Left renal pelvis (tissue), 4 donors: ENCODE data around the gene UPK3BL2. TPM values are rescaled to one million over a fixed set of nuclear protein-coding genes. Genes with fewer than 3 reads are reported as not detected.
"Not testable (repeated sequence)": the region's sequence is repeated elsewhere in the genome, so short reads cannot be mapped to it uniquely, and the experiment has no call there.

Experiments
- DNase-seq, 4 donors: peaks; one replicate each; pipeline ENCODE4 v3.0.0-alpha.2; 2013; ENCODE audit warnings: low read depth in 4 of 4, low spot score in 3 of 4
- polyA plus RNA-seq, 4 donors: library from polyadenylated mRNA; unstranded; fragments of 120-200 nt; gene quantifications; one replicate each; pipeline ENCODE4 v1.2.1, GENCODE V29; 2013; ENCODE audit not compliant: insufficient read length in 4 of 4

Gene UPK3BL2
- polyA plus RNA-seq, 4 donors = 3.0 to 23.0 (median 7.8) TPM

- not testable (repeated sequence) for DNase-seq
These were observed 46.6 kb downstream of the UPK3BL2 start for GRCh38 chr7:102496861-102497260.

- DNase-seq = not testable (repeated sequence)
These were observed 48.9 kb downstream of the UPK3BL2 start for GRCh38 chr7:102494473-102495149.

GRCh38 chr7:102494026-102494425 is 49.5 kb downstream of the UPK3BL2 start:
- DNase-seq = not testable (repeated sequence)

GRCh38 chr7:102493220-102493935 is 50.1 kb downstream of the UPK3BL2 start:
- DNase-seq = not testable (repeated sequence)

GRCh38 chr7:102490529-102491075 is 52.9 kb downstream of the UPK3BL2 start:
- DNase-seq = not testable (repeated sequence)

Other genes starting within 250 kb of the UPK3BL2 start
- 1 to 10 TPM in 2 of 4 donors, under 1 TPM in 1, not detected in 1; 0.16 to 2.4 (median 2.0) TPM for gene SPDYE6, start 187.3 kb downstream of the UPK3BL2 start, polyA plus RNA-seq
- gene PRKRIP1, start 147.3 kb downstream of the UPK3BL2 start, polyA plus RNA-seq = 10 to 100 TPM; 28.0 to 46.0 (median 33.4) TPM
- gene ORAI2, start 110.1 kb downstream of the UPK3BL2 start, polyA plus RNA-seq = 10 to 100 TPM; 15.4 to 22.8 (median 17.8) TPM
- 10 to 100 TPM in 2 of 4 donors, 1 to 10 TPM in 2; 9.0 to 19.4 (median 10.0) TPM for gene ALKBH4, start 78.8 kb downstream of the UPK3BL2 start, polyA plus RNA-seq
- 10 to 100 TPM; 15.3 to 24.2 (median 16.4) TPM for gene LRWD1, start 78.7 kb downstream of the UPK3BL2 start, polyA plus RNA-seq
- 10 to 100 TPM; 22.3 to 38.4 (median 28.0) TPM for gene POLR2J, start 64.8 kb downstream of the UPK3BL2 start, polyA plus RNA-seq
- 10 to 100 TPM in 2 of 4 donors, 1 to 10 TPM in 2; 7.3 to 18.3 (median 8.9) TPM for gene RASA4B, start 25.9 kb downstream of the UPK3BL2 start, polyA plus RNA-seq
- gene SPDYE2, start 7.5 kb upstream of the UPK3BL2 start, polyA plus RNA-seq = 10 to 100 TPM in 1 of 4 donors, 1 to 10 TPM in 3; 2.4 to 10.7 (median 4.6) TPM
- gene POLR2J3, start 28.9 kb upstream of the UPK3BL2 start, polyA plus RNA-seq = 100 to 1,000 TPM in 1 of 4 donors, 10 to 100 TPM in 3; 54.2 to 106 (median 76.6) TPM
- 10 to 100 TPM; 27.8 to 48.7 (median 32.8) TPM for gene RASA4, start 73.1 kb upstream of the UPK3BL2 start, polyA plus RNA-seq
- 10 to 100 TPM in 2 of 4 donors, 1 to 10 TPM in 2; 4.8 to 20.2 (median 12.0) TPM for gene UPK3BL1, start 99.1 kb upstream of the UPK3BL2 start, polyA plus RNA-seq
- 1 to 10 TPM in 1 of 4 donors, under 1 TPM in 3; 0.31 to 1.6 (median 0.56) TPM for gene SPDYE2B, start 106.6 kb upstream of the UPK3BL2 start, polyA plus RNA-seq
- 1 to 10 TPM in 2 of 4 donors, under 1 TPM in 2; 0.73 to 2.6 (median 1.1) TPM for gene POLR2J2, start 128.0 kb upstream of the UPK3BL2 start, polyA plus RNA-seq
- gene FAM185A, start 205.3 kb upstream of the UPK3BL2 start, polyA plus RNA-seq = 10 to 100 TPM in 3 of 4 donors, 1 to 10 TPM in 1; 7.8 to 12.9 (median 11.1) TPM